GM21515 (cell line): ENCODE results near the gene CNNM3.
A peak's percentile ranks its signal among the peaks of the same experiment; 100 is the strongest.
"Not testable (repeated sequence)": the region's sequence is repeated elsewhere in the genome, so short reads cannot be mapped to it uniquely, and the experiment has no call there.

Experiments used
- ATAC-seq: cut with Tn5 transposase; IDR thresholded peaks from one replicate; pipeline ENCODE4 v1.9.1; 2021; ENCODE audit not compliant: unreplicated experiment

CNNM3 gene

DNA sequence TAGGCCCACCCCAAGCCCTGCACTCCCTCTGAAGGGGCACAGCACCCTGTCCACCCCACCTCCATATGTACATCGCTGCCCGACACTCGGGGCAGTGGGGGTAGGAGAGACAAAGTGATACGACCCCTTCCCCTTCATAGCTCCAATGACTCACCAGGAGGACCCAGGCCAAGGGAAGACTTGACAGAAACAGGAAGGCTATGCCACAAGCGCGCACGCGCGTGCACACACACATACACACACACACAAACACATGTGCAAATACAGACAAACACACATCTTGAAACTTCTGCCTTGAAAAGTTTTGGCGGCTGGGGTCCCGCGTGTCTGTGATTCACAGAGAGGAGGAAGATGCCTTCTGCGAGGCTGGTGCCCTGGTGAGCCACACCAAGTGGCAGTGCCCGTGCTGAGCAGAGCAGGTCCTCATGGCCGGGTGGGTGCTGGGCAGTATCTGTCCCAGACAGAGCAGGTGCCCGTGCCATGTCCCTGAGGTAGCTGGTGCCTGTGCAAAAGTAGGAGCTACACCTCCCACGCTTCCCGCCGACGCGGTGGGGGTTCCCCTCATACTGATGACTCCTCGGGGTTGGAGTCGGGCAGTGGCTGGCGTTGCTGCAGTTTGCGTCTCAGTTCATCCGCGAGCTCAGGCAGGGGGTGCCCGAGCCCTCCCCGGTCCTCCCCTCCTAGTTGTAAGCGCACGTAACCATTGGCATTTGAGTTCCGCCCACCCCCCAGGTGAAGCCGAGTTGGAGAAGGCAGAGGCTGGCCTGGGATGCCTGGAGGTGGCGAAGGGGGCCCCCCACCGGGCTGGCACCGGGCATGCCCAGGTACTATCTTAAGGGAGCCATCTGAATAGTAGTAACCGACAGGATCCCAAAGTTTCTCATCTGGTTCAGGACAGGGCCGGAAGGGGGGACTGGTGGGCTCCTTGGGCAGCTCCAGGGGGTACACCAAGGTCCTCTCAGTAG is 44.3 kb downstream of the CNNM3 start:
- ATAC-seq = no peak

DNA sequence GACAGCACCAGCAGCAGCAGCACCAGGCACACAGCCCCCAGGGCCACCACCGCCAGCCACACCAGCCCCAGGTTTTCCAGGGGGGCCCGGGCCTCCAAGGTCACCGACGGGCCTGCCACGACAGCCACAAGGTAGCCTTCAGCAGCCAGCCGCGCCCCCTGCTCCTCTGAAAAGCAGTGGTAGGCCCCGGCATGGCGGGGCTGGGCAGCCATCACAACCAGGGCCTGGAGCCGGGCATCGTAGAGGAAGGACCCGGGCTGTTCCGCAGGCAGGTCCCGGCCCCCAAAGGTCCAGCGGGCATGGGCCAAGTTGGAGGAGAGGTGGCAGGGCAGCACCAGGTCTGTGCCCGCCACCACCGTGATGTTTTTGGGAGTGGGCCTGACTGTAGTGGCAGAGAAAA is 45.0 kb downstream of the CNNM3 start:
- ATAC-seq = no peak

DNA sequence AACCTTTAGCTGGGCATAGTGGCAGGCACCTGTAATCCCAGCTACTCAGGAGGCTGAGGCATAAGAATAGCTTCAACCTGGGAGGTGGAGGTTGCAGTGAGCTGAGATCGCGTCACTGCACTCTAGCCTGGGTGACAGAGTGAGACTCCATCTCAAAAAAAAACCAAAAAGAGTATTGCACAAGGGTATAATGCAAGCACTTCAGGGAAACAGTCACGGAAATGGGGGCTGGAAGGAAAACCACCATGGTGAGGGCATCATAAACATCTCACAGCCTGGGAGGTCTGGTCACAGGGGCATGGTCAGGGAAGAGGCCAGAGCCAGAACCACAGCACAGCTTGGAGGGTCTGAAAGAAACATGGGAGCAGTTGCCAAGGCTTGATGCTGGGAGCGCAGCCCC is 47.0 kb downstream of the CNNM3 start:
- not testable (repeated sequence) for ATAC-seq

DNA sequence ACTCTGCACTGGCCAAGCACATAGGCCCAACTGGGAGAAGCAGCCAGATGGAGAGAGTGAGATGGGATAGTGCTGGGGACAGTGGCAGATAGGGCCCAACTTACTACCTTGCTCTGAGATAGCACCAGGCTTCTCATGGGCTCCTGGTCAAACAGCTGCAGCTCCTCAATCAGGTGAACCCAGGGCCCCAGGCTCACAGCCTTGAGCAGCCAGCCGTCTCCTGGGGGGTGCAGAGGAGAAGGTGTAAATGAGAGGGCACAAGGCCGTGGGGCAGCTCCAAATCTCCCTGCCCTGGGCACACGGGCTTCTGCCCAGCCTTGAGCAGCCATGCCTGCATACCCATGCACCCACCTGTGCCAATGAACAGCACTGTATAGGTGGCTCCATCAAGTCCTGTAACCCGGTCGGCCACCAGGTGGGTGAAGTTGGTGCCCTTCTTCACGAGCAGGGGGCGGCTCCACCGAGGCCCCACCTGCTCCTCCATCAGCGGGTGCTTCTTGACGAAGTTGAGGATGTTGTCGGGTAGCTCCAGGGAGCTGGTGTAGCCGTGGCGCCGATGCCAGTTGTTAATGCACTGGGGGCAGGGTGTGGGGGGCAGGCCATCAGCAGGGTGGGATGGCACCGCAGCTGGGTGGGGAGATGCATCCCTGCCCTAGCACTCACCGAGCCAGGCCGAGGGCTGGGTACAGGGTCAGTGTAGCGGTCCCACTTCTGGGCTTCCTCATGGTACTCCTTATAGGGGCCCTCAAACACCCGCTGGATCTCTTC is 47.7 kb downstream of the CNNM3 start:
- ATAC-seq = no peak

DNA sequence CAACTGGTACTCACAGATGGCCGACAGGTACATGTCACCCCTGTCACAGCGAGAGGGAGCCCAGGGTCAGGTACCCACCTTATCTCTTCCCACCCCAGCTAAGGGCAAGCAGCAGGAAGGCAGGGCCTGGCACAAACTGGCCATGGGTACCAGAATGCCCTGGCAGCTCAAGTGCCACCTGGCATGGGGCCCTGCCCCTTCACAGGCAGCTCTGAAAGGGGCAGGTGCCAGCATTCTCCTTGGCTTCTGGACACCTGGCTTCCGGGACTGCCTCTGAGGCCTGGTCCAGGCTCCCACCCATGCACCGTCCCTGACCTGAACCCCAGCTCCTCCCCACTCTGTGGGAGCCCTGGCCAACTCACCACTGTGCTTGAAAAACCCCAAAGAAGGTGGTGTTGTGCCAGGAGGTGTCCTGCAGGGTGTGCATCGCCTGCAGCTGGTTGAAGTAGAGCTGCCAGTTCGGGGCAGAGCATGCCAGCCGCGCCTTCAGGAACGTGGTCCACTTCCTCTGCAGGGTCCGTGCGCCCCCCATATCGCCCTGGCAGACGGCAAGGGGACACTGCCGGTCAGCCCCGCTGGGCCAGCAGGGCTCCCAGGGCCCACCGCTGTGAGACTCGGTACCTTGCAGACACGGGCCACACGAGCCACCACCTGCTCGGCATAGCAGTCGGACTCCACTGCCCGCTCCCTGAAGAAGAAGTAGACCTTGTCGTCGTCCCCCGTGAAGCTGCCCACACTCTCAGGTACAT is 48.4 kb downstream of the CNNM3 start:
- ATAC-seq = no peak

DNA sequence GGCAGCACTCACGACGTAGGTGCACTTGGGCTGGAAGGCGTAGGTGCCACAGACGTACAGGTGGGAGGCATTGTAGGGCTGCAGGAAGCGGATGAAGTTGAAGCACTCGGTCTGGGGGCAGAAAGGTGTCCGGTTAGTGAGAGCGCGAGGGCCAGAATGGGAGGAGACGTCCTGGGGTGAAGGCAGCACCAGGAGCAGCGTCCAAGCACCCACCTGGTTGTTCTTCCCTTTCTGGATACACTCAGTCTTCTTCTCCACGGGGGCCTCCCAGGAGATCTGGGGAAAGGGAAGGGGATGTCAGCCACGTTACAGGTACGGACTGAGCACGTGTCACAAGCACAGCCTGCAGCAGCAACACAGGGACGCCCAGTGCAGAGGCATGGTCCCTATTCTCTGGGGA is 49.6 kb downstream of the CNNM3 start:
- ATAC-seq = no peak

DNA sequence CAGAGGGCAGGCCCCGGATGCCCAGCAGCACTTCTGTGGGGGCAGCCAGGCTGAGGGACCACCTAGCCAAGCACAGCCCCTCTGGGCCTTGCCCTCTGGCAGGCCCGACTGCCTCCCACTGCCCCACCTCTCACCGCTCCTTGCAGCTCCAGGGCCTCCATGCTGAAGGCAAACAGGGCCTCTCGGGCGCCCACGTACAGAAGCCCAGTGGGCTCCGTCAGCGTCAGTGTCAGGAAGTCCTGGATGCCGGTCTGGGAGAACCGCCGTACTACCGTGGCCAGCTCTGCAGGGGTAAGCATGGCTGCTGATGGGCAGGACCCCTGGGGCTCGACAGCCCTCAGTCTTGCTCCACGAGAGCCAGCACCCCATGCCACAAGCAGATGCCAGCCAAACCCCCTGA is 50.1 kb downstream of the CNNM3 start:
- ATAC-seq = no peak

DNA sequence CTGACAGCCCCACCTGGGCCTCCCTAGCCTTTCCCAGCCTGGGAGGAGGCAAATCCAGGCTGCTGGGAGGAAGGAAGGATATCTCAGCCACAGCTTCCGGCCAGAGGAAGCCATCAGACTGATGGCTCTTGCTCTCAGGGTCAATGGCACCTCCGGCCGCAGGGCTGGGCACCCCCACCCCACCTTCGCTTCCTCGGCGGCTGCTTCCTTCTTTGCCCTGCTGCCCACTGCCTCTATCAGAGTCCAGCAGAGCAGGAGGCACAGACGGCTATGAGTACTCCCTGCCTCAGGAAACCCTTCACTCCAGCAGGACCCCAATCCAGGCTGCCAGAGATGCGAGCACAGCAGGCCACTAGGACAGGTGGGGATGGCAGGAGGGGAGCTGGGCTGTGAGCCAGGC is 50.5 kb downstream of the CNNM3 start:
- ATAC-seq = no peak

DNA sequence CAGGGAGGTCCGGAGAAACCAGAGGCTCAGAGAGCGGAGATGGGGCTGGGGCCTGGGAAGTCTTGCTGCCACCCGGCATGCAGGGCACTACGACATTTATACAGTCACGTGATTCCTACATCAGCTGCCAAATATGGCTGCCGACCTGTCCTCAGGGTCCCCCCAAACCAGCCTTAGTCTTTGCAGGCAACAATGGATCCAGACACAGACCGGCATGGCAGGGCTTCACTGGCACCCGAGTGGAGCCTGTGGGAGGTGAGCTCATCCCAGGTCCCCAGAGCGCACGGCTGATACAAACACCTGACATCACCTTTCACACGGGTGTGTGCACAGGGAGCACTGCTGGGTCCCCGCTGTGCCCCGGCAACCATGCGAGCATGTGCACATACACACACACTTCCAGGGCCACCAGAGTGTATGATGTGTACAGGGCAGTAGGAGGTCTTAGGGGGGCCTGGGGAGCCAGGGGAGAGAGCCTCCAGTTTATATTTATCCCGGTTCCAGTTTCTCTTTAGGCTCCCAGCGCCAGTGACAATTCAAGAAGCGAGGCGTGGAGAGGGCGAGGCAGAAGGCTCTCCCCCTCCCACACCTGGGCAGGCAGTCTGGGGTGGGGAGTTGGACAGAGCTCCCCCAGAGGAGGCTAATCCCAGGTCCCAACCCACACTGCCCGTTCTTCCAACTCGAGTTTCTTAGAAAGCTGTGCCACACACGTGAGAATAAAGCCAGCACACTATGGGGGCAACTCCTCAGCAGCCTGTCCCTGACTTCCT is 51.1 kb downstream of the CNNM3 start:
- ATAC-seq = no peak

DNA sequence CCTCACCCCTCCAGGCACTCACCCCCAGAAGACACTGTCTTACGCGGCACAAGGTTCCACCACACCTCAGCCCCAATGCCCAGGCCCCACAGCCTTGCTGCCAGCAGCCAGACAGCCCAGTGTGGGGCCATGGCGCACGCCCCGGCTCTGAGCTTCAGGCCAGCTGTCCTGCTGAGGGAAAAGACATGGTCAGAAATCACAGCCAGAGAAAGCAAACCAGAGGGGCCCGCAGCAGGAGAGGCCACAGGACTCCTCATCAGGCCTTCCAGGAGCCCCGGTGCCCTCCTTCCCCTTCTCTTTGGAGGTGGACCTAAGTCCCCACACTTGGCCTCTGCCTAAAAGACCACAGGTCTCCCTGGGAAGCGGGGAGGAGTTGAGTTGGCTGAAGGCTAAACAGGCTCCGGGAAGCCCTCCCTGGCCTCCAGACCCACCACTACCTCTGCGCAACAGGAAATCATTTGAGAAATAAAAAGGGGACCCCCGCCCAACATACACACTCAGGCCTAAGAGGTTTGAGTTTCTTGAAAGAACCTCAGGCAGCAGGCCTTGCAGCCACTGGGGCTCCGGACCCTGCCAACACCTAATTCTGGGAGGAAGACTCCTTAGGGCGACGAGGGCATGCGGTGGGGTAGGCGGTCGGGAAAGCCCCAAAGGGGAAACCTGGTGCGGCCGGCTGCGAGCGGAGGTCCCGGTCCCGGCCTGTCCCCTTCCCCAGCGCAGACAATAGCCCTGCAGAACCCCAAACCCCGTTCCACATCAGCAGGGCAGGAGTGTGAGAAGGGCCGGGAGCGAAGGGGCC is 51.9 kb downstream of the CNNM3 start:
- ATAC-seq = no peak

DNA sequence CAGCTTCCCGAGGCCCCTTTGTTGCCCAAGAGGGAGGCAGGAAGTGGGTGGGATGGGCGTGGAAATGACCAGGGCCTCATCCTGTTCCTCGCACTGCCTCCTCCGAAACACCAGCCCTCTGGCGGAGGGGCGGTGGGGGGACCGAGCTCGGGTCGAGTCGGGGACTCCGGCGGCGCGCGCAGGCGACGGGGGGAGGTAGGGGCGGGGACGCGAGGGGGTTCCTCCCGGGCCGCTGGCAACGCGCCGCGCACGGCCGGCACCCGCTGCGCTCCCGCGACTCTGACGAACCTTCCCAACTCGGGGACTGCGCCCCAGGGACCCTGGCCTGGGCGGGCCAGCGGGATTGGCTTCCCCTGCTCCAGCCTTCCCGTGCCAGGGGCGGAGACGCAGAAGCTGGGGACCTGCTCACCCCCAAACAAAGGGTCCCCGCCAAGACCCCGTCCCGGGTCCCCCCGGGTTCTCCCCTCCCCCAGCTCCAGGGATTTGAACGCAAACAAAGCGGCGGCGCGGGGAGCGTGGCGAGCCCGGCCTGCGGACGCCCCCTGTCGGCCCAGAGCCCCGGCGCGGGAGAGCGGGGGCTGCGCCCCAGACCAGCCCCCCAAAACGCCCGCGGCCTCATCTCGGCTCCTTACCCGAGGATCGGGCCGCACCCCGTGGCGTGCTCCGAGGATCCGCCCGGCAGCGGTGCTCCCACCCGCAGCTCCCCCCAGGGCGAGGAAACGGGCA is 52.6 kb downstream of the CNNM3 start:
- peak; percentile 42 for ATAC-seq

DNA sequence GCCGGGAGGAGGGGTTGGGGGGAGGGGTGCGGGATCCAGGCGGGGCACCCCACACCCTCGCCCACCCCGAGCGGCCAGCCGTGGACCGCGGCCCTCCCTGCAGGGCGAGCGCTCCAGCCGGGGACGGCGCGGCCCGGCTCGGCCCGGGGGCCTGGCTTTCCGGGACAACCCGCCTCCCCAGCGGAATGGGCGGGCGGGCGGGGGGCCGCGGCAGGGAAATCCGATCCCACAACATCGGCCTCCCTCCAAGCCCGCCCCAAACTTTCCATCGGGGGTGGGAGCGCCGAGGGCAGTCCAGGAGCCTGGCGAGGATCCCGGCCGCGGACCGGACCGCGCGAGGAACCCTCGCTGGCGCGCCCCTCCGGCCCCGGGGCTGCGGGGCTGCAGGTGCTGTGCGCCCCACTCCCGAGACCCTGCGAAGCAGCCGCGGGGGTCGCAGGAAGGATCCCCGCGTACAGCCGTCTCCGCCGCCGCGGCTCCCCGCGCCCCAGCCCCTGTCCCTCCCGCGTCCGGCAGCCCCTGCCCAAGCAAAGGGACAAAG is 53.3 kb downstream of the CNNM3 start:
- peak; percentile 5 for ATAC-seq

DNA sequence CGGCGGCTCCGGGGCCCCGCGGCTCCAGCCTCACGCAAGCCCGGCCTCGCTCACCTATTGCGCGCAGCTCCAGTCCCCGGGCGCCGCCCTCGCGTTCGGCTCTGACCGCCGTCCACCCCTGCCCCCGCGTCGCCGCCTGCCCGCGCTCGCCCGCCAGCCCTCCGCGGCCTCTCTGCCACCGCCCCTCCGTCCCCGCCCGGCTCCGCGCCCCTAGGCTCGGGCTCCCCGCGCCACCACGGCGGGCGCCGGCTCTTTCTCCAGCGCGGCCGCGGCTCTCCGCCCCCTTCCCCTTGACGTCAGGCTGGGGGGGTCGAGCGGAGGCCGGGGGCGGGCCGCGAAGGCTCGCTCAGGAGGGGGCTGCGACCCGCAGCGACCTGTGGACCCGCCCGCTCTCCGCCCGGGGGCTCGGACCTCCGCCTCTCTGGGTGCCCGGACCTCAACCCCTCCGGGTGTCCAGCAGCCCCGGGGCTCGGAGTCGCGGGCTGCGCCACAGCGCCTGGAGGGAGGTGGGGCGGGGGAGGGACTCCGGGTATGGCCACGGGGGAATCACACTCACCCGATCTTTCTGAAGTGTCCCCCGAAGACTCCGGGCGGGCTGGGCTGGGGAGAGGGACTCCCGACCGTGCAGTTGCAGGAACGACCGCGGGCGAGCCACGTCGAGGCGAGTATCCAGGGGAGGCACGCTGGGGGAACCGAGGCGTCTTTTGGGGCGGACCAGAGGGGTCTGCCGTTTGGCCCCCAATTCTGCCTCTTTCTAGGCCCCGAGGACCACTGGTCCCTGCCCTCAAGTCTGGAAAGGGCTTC is 54.0 kb downstream of the CNNM3 start, which contains the start of gene SEMA4C:
SEMA4C (minus strand) TSS at position 259 of the 804 bp plus-strand sequence. CDS start 2,194 bp downstream, outside the sequence.
- ATAC-seq = no peak

DNA sequence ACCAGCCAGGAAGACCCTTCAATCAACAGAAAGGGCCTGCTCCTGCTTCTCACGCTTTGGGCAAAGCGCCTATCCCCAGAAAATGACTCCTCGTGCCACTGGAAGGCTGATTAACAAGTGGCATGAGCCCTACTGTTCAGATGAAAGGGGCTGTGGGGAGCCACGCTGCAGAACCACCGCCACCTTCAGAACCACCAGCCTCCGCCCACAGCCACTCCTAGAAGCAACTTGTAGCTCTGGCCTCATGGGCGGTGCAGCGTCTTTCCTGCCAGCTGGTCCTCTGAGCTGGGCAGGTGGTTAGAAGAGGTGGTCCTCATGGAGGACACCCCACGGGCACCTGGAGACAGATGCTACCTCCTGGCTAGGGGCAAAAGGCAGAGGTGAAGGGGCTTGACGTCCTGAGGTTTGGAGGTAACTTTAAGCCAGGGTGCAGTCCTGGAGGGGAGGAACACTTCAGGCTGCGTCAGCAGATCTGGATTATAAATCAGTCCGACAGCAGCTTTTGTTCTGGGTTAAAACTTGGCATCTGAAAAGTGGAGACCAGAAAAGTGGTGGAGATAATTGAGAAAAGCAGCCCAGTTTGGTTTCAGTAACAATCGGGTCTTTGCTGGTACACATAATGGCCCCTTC is 54.7 kb downstream of the CNNM3 start:
- no peak for ATAC-seq

DNA sequence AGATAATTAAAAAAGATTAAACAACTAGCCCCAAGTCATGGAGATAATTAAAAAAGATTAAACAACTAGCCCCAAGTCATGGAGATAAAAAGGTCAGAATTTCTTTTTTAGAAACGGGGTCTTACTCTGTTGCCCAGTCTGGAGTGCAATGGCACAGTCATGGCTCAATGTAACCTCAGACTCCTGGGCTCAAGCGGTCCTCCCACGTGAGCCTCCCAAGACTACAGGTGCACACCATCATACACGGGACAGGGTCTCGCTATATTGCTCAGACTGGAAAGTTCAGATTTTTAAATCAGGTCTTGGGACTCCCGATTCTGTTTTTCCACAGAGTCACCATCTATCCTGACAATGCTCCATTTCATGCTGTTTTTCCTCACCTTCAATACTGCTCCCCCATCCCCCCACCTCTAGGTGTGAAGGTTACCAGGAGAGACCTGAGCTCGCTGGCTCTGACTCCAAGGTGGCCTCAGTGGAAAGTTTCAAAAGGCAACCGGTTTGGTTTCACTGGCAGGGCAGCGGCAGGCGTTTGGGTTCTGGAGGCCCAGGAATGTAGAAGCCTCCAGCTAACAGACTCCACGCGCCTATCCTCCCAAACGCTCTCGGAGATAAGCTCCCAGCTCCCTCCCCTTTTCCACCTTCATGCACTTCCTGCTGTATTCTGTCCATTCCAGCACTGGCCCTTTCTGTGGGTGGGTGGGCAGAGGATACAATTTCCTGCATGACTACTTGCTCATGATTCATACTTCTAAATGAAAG is 56.7 kb downstream of the CNNM3 start:
- no peak for ATAC-seq

DNA sequence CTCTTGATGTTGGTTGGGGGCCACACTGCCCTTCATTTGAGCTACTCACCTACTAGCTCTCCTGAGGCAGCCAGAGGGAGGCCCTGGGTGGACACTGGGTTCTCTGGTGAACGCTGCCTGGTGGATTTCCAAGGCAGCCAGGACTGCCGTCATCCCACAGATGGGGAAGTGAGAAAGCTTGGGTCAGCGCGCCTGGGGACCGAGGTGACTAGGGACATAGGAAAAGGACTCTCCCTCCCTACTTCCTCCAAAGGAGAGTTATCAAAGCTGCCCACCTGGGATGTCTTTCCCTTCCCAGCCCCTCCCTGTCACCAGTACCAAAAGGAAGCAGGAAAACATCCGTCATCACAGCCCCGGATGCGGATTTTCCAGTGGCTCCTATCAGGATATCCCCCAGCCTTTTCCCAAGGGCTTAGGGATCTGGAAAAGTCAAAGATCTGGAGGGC is 57.6 kb downstream of the CNNM3 start:
- no peak for ATAC-seq
